GM06990 (cell line): ENCODE results near the gene CAPN10.

Experiments
- DNase-seq: peaks from one replicate; pipeline ENCODE4 v3.0.0-alpha.2; 2011; ENCODE audit not compliant: insufficient read length; ENCODE audit errors: extremely low read depth
- H3K27me3 ChIP-seq: replicated peaks from 2 replicates; pipeline ENCODE4 v1.6.0; 2011; ENCODE audit warnings: low read length; ENCODE audit not compliant: control insufficient read depth, insufficient read depth
- H3K36me3 ChIP-seq: 2 replicates; pipeline ENCODE4 v1.5.1; 2011; ENCODE audit warnings: low read length; ENCODE audit not compliant: control insufficient read depth, insufficient read depth
- H3K4me3 ChIP-seq: replicated peaks from 2 replicates; pipeline ENCODE4 v1.5.1; 2011; ENCODE audit warnings: low read depth, mild to moderate bottlenecking, control low read depth, low read length
- CTCF ChIP-seq: IDR thresholded peaks from 2 replicates; pipeline ENCODE4 v1.5.1; 2011; ENCODE audit warnings: low read length, control low read depth, mild to moderate bottlenecking, inconsistent platforms; ENCODE audit not compliant: insufficient read depth, poor library complexity, severe bottlenecking

The CAPN10 gene

GRCh38 chr2:240557808-240558207 is 28.7 kb upstream of the CAPN10 start, which contains the start of gene ANKMY1:
Gene ANKMY1, minus strand, starts transcription at chr2:240557988. Its CDS starts 653 bp downstream, at chr2:240557335.
- TF ChIP-seq CTCF, result no peak
- H3K4me3 ChIP-seq, result peak within 1 kb of the TSS; percentile 50
- DNase-seq, result peak; percentile 86
- H3K36me3 ChIP-seq, result peaks cover 4% of the 10 kb centered on the region
- H3K27me3 ChIP-seq, result no peaks in the 10 kb centered on the region

GRCh38 chr2:240558236-240558761 is 28.2 kb upstream of the CAPN10 start:
- H3K36me3 ChIP-seq, result peaks cover 2% of the 10 kb centered on the region
- no peak for DNase-seq
- no peak for TF ChIP-seq CTCF
- no peaks in the 10 kb centered on the region for H3K27me3 ChIP-seq
- peak overlapping the region; percentile 50 for H3K4me3 ChIP-seq

- TF ChIP-seq CTCF, result no peak
- no peaks in the 10 kb centered on the region; the same call in 1 of the 2 replicates for H3K36me3 ChIP-seq
- no peaks in the 10 kb centered on the region for H3K27me3 ChIP-seq
- peak overlapping the region; percentile 75 for H3K4me3 ChIP-seq
- no peak for DNase-seq
These were observed 27.2 kb upstream of the CAPN10 start for GRCh38 chr2:240559286-240559685.

- DNase-seq, result peak; percentile 96
- peak within 1 kb of the TSS; percentile 75 for H3K4me3 ChIP-seq
- no peak for TF ChIP-seq CTCF
- H3K36me3 ChIP-seq, result no peaks in the 10 kb centered on the region; the same call in 1 of the 2 replicates
- no peaks in the 10 kb centered on the region for H3K27me3 ChIP-seq
These were observed 26.5 kb upstream of the CAPN10 start, which contains the start of gene DUSP28 for GRCh38 chr2:240560084-240560479. Gene DUSP28, plus strand, starts transcription at chr2:240560357. Its CDS starts 328 bp downstream, at chr2:240560685.

- no peaks in the 10 kb centered on the region; the same call in 1 of the 2 replicates for H3K36me3 ChIP-seq
- no peaks in the 10 kb centered on the region for H3K27me3 ChIP-seq
- H3K4me3 ChIP-seq, result peak overlapping the region; percentile 75
- peak; percentile 11 for TF ChIP-seq CTCF
- DNase-seq, result peak; percentile 96
These were observed 25.8 kb upstream of the CAPN10 start for GRCh38 chr2:240560480-240561324.
